Neutrophil (primary cell): Measurements from ENCODE around the gene SLC9A9.
"Not testable (repeated sequence)": the region's sequence is repeated elsewhere in the genome, so short reads cannot be mapped to it uniquely, and the experiment has no call there.

ENCODE experiments used
- H3K27ac ChIP-seq: fragments of 200-600 bp; sonication (generic); 2 replicates; pipeline ENCODE4 v1.5.1; 2016; ENCODE audit warnings: mild to moderate bottlenecking, moderate library complexity
- H3K27me3 ChIP-seq: fragments of 200-600 bp; sonication (generic); 2 replicates; pipeline ENCODE4 v1.6.0; 2016; ENCODE audit warnings: mild to moderate bottlenecking
- H3K36me3 ChIP-seq: fragments of 200-600 bp; sonication (generic); 2 replicates; pipeline ENCODE4 v1.5.1; 2017
- H3K4me1 ChIP-seq, 2 experiments: fragments of 200-600 bp in 1 of 2; sonication (generic) in 1 of 2; 1 replicate in 1 of 2; 2 replicates in 1 of 2; pipeline versions ENCODE4 v1.5.1 to v1.6.1; 2013 to 2016; ENCODE audit warnings: low read depth in 1 of 2, low read length in 1 of 2, mild to moderate bottlenecking in 1 of 2, moderate library complexity in 1 of 2; ENCODE audit not compliant: control insufficient read depth in 1 of 2, insufficient read depth in 1 of 2
- H3K4me3 ChIP-seq, 2 experiments: fragments of 200-600 bp in 1 of 2; sonication (generic) in 1 of 2; 1 replicate in 1 of 2; 2 replicates in 1 of 2; pipeline ENCODE4 v1.5.1; 2013 to 2016; ENCODE audit warnings: low read depth in 1 of 2, low read length in 1 of 2, mild to moderate bottlenecking in 1 of 2, moderate library complexity in 1 of 2
- H3K9me3 ChIP-seq: fragments of 200-600 bp; sonication (generic); 2 replicates; pipeline ENCODE4 v1.5.1; 2016
- TF ChIP-seq, protein P1 (sequence below): fragments of 200-600 bp; sonication (generic); IDR thresholded peaks from 2 replicates; pipeline ENCODE4 v1.5.1; 2016; ENCODE audit warnings: antibody characterized with exemption

The SLC9A9 gene

DNA sequence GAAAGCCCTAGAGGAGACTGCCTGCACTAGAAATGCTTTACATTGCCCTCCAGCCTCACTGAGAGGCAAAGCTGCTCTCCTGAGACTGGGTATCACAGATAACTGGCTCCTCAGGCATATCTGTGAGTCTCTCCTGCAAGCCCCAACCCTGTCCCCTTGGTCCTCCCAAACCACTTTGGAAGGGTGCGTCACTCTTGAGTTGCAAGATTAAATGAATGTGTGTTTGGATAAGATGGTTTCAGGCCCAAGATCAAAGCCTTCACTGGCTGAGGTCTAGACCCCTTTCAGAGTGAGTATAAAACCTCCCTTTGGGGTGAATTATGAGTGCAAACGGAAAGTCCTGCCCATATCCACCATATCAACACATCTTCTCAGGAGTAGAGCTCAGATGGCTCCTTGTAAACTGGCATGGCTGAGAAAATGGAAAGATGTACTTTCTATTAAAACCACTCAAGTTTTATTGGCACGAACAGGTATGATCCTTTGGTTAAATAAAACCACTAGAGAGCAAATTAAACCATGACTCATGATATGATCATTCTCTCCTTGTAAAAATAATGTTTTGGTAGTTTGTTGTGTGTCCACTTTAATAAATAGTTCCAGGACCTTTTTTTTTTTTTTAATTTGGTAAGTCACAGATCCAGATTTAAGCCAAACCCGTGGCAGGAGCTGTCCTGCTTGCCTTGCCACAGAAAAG is 564.7 kb downstream of the SLC9A9 start:
- no peaks in the 10 kb centered on the region for H3K36me3 ChIP-seq
- no peak overlapping the region for H3K27ac ChIP-seq

DNA sequence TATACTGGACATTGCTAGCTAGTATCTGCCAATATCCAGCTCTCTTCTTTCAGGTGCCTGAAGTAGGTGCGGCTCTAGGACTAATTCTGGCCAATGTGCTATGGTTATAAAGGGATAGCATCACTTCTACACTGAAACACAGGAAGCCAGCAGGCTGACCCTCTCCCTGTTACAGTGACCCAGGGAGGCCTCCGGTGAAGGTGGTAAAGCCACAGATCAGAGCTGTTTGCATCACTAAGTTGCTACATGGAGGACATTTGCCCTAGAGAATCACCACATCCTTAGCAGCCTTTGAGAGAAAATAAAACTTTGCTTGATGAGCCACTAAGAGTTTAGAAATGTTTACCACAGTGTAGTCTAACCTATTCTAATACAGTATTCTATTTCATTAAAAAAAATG is 567.3 kb downstream of the SLC9A9 start:
- TF ChIP-seq, protein P1, sequence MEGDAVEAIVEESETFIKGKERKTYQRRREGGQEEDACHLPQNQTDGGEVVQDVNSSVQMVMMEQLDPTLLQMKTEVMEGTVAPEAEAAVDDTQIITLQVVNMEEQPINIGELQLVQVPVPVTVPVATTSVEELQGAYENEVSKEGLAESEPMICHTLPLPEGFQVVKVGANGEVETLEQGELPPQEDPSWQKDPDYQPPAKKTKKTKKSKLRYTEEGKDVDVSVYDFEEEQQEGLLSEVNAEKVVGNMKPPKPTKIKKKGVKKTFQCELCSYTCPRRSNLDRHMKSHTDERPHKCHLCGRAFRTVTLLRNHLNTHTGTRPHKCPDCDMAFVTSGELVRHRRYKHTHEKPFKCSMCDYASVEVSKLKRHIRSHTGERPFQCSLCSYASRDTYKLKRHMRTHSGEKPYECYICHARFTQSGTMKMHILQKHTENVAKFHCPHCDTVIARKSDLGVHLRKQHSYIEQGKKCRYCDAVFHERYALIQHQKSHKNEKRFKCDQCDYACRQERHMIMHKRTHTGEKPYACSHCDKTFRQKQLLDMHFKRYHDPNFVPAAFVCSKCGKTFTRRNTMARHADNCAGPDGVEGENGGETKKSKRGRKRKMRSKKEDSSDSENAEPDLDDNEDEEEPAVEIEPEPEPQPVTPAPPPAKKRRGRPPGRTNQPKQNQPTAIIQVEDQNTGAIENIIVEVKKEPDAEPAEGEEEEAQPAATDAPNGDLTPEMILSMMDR = no peak

More for the DNA sequence above, 564.7 kb downstream of the SLC9A9 start:
- H3K9me3 ChIP-seq = no peaks in the 10 kb centered on the region
- no peak overlapping the region for H3K4me3 ChIP-seq
- H3K27me3 ChIP-seq = no peaks in the 10 kb centered on the region
- TF ChIP-seq, protein P1 = no peak
- H3K4me1 ChIP-seq = no peaks in the 10 kb centered on the region

DNA sequence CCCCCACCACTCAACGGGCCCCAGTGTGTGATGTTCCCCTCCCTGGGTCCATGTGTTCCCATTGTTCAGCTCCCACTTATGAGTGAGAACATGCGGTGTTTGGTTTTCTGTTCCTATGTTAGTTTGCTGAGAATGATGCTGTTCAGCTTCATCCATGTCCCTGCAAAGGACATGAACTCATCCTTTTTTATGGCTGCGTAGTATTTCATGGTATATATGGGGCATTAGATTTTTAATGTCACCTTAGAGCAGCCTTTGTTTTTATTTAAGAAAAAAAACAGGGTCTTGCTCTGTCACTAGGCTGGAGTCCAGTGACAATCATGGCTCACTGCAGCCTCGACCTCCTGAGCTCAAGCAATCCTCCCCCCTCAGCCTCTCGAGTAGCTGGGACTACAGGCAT is 568.7 kb downstream of the SLC9A9 start:
- H3K4me1 ChIP-seq, H3K27me3 ChIP-seq, H3K9me3 ChIP-seq, H3K27ac ChIP-seq, H3K36me3 ChIP-seq, H3K4me3 ChIP-seq: not testable (repeated sequence)

More for the DNA sequence above, 567.3 kb downstream of the SLC9A9 start:
- no peak overlapping the region for H3K4me3 ChIP-seq
- H3K4me1 ChIP-seq = no peaks in the 10 kb centered on the region
- no peaks in the 10 kb centered on the region for H3K27me3 ChIP-seq
- no peak overlapping the region for H3K27ac ChIP-seq
- no peaks in the 10 kb centered on the region for H3K9me3 ChIP-seq
- no peaks in the 10 kb centered on the region for H3K36me3 ChIP-seq

DNA sequence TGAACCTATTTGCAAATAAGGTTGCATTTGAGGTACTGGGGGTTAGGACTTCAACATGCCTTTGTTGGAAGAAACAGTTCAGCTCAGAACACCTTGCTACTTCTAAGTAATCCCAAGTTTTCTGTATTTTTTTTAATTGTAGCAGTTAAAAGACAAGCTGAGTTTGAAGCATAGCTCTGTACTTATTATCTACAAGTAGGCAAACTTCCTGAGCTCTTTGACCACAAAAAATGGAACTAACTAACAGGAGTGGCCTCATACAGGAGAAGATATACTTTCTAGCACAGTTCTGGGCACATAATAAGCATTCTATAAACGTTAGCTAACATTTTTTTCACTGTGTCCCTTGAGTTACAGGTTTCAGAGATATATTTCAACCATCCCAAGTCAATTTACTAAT is 569.5 kb downstream of the SLC9A9 start:
- H3K27ac ChIP-seq = no peak overlapping the region
- H3K4me1 ChIP-seq = no peaks in the 10 kb centered on the region
- no peaks in the 10 kb centered on the region for H3K27me3 ChIP-seq
- no peak overlapping the region for H3K4me3 ChIP-seq
- no peaks in the 10 kb centered on the region for H3K9me3 ChIP-seq
- H3K36me3 ChIP-seq = no peaks in the 10 kb centered on the region
- TF ChIP-seq, protein P1 = no peak

DNA sequence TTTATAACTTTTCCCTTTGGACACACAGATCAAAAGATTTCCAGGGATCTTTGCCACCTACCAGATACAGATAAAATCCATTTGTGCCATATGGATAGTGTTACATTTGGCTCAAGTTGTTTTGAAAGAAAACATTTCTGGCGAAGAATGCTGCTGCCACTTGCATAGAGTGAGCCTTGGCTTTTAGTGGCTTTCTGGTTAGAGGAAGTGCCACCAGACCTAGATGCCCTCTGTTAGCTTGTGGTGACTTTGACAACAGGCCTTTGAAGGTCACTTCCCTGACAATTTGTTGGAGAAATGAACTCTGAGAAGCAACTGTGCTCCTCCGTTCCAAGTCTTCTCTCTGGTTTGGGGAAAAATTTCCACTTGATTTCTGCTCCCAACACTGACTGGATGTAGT is 570.7 kb downstream of the SLC9A9 start:
- TF ChIP-seq, protein P1 = no peak
- no peak overlapping the region for H3K27ac ChIP-seq
- no peaks in the 10 kb centered on the region for H3K36me3 ChIP-seq
- no peaks in the 10 kb centered on the region for H3K4me1 ChIP-seq
- no peaks in the 10 kb centered on the region for H3K27me3 ChIP-seq
- H3K4me3 ChIP-seq = no peak overlapping the region
- no peaks in the 10 kb centered on the region for H3K9me3 ChIP-seq

DNA sequence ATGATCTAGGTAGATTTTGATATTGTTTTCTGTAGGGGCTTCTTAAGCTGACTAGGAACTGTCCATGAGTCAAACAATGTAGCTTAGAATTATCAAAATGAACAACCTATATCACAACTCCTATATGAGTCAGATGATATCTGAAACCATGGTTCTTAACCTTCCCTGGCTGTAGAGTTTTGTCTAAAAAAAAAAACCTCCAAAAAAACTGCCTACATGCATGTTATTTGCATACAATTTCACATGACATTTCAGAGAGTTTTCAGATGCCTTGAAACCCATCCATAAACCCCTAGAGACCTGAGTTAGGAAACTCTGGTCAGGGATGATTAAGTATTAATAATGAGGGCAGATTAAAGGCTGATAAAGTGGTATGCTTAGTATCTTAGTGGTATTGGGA is 571.7 kb downstream of the SLC9A9 start:
- H3K36me3 ChIP-seq = no peaks in the 10 kb centered on the region
- TF ChIP-seq, protein P1 = no peak
- no peak overlapping the region for H3K27ac ChIP-seq
- no peaks in the 10 kb centered on the region for H3K9me3 ChIP-seq
- no peaks in the 10 kb centered on the region for H3K27me3 ChIP-seq
- H3K4me3 ChIP-seq = no peak overlapping the region
- no peaks in the 10 kb centered on the region for H3K4me1 ChIP-seq
